Cardiac septum (tissue), 1 donor: ENCODE results near the gene KRT39. TPM values are rescaled to one million over a fixed set of nuclear protein-coding genes. Genes with fewer than 3 reads are reported as not detected.
"Not testable (repeated sequence)": the region's sequence is repeated elsewhere in the genome, so short reads cannot be mapped to it uniquely, and the experiment has no call there.

Experiments used
- DNase-seq: peaks from one replicate; pipeline ENCODE4 v3.0.0-alpha.2; 2020; ENCODE audit warnings: low spot score
- intact Hi-C: fragments of 100-400 bp; cut with DNase I; formaldehyde crosslinking; loops from one replicate; pipeline ENCODE4 v1.14.0; 2022
- long read RNA-seq: library from polyadenylated mRNA; unstranded; transcript quantifications from one replicate; pipeline ENCODE4 v2.0.0, GENCODE V29; 2021
- total RNA-seq: library from RNA; stranded (reverse); fragmentation: NEBNext Ultra II Directional; extraction: Animal tissue kit (Norgen Biotek cat#: 25700); gene quantifications from one replicate; pipeline ENCODE4 v1.2.1, GENCODE V29; 2021
- donor health status: DM: no; HTN: no; CAD: no.

The KRT39 gene
- not detected for total RNA-seq
- long read RNA-seq, result 0 reads

- intact Hi-C loops, result no loop called here
- no peak for DNase-seq
Observed at GRCh38 chr17:40966848-40967247, at the start of gene KRT39. KRT39 (minus strand) TSS chr17:40966948; CDS start chr17:40966856, 92 bp downstream.

DNA sequence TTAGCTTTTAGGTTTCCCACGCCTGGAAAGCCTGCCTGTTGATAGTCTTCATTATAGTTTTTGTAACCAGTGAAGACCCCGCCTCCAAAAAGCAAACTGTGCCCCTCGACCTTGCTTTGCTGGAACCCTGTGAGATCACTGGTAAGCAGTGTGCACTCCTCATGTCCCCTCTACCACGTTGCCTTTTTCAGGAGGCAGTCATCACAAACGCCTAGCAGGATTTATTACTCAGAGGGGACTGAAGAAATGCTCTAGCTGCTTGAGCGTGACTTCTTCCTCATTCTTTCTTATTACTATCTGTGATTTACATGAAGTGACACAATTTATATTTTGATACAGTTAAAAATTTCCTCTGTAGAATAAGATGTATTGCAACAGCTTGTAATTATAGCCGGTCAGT is 48.7 kb upstream of the KRT39 start:
- no peak for DNase-seq
- intact Hi-C loops, result no loop called here

DNA sequence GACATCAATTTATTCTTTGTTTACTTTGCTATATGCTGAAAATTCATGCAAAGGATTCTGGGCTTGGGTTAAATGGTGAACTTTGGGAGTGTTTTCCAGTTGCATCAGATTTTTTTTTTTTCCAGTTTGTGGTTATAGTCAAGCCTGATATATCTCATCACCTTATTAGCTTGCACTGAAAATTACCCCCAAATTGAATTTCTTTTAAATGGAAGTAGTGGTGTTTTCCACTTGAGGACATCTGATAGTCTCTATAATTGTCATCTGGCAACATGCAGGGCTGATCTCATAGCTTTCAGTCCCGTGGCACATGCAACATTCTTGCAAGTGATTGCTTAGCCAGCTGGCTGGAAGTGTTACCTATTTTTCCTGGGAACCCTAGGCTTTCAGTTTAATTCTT is 46.9 kb upstream of the KRT39 start:
- DNase-seq, result no peak

GRCh38 chr17:41013181-41013580 is 46.4 kb upstream of the KRT39 start:
- DNase-seq, result no peak
- intact Hi-C loops, result no loop called here

More for the DNA sequence above, 46.9 kb upstream of the KRT39 start:
- intact Hi-C loops, result no loop called here

GRCh38 chr17:41012326-41013120 is 45.8 kb upstream of the KRT39 start:
- intact Hi-C loops, result no loop called here
- no peak for DNase-seq

GRCh38 chr17:41010441-41010840 is 43.7 kb upstream of the KRT39 start:
- intact Hi-C loops, result no loop called here
- DNase-seq, result no peak

GRCh38 chr17:41009936-41010335 is 43.2 kb upstream of the KRT39 start:
- DNase-seq, result no peak
- intact Hi-C loops, result no loop called here

DNA sequence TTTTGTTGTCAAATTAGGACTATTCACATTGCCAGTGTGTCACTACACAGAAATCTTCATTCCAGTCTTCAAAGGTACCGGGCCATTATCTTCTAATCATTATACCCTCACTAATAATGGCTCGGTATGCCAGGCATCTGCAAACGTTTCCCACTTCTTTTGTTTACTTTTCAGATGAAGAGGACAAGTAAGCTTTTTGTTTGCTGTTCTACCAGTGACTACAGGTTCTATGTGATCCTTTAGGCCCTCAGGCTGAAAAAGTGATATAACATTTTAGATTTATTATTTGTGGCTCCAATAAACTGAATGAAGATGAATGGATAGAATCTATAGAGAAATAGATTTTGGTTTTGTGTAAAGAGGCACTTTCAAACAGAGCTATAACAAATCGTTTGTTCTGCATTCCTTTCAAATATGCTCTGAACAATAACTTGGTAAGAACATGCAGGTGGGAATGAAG is 42.6 kb upstream of the KRT39 start:
- no peak for DNase-seq
- intact Hi-C loops, result no loop called here

DNA sequence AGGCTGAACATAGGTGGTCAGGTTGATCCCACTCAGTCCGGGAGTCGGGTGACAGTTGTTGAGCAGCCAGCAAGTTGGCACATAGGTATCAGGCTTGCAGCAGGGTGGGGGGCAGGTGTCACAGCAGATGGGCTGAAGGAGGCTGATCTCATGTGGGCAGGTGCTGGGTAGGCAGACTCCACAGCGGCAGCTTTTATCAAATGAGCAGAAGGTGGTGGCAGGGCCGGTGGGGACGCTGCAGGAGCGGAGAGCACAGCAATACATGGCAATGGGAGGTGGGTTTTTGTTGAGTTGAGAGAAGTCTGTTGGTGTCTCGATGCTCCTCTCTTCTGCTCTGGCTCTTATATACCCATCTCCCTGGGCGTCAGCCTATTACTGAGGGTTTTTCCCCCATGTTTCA is 42.1 kb upstream of the KRT39 start, which contains the start of gene KRTAP3-1:
KRTAP3-1 (minus strand) TSS at position 318 of the 400 bp plus-strand sequence; CDS start at position 264, 54 bp downstream.
- DNase-seq, result no peak
- intact Hi-C loops, result no loop called here

DNA sequence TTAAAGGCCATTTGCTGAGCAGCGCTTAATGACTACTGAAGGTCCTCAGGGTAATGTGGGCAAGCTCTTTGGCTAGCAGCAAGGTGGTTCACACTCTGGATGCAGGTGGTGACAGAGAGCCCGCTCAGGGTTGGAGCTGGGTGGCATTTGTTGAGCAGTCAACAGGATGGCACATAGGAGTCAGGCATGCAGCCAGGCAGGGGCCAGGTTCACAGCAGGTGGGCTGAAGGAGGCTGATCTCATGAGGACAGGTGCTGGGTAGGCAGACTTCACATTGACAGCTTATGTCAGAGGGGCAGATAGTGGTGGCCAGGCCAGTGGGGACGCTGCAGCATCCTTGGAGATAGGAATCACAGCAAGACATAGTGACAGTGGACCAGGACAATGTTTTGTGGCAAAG is 37.6 kb upstream of the KRT39 start:
- no peak for DNase-seq
- intact Hi-C loops, result no loop called here

DNA sequence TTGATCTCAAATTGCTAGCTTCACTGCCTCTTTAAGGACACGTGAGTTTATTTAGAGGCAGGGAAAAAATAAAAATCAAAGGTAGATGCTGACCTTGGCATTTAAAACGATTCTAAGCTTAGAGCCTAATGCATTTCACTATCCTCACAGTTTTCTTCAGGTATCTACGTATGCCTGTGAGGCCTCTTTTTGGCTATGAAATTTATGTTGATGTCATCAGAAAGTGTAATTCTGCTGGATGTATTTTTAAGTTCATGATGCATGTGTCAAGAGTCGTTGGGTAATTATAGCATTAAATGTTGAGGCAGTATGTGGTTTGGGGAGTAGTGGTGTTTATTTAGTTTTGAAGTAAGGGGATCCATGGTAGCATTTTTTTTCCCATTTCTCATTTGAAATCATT is 37.2 kb upstream of the KRT39 start:
- DNase-seq, result no peak
- intact Hi-C loops, result no loop called here

GRCh38 chr17:41002814-41003213 is 36.1 kb upstream of the KRT39 start:
- DNase-seq, result no peak
- intact Hi-C loops, result no loop called here

GRCh38 chr17:41001795-41002194 is 35.0 kb upstream of the KRT39 start:
- intact Hi-C loops, result no loop called here
- no peak for DNase-seq

GRCh38 chr17:40999563-40999962 is 32.8 kb upstream of the KRT39 start, which contains the start of gene KRTAP3-2:
KRTAP3-2 (minus strand) TSS chr17:40999906; CDS start chr17:40999853, 53 bp downstream.
- intact Hi-C loops, result not testable (repeated sequence)

DNA sequence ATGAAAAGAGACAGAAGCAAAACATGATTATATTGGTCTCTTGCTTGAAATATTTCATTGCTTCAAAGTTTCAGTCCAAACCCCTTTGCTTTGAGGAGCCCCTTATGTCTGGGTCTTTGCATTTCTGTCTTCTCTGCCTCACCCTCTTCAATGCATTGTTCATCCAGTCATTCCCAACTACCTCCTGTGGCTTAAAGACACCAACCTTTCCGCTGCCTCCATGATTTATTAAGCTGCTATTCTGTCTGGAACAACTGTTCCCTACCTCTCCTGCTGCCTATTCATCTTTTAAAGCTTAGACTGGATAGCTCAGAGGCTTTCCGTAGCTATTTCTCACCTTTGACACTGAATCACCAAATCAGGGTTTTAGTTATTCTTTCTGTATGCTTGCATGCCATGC is 30.6 kb upstream of the KRT39 start:
- intact Hi-C loops, result no loop called here
- DNase-seq, result no peak

More at GRCh38 chr17:40999563-40999962, 32.8 kb upstream of the KRT39 start, which contains the start of gene KRTAP3-2:
- DNase-seq, result not testable (repeated sequence)

DNA sequence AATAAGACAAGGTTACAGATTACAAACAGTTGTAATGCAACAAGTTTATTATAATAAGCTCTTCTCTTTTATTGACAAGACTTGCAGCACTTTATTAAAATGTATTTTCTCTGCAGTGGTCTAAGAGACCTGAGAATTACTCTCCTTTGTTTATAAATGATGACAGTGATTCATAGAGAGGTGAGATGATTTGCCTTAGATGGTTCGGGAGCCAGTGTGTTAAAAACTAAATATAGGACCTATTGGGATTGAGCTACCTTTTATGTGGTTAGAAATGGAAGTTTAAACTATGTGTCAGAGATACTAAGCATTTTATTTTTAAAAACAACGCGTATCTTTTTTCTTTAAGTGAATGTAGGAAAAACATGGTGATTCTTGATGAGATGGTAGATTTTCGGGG is 30.1 kb upstream of the KRT39 start:
- DNase-seq, result no peak
- intact Hi-C loops, result no loop called here

DNA sequence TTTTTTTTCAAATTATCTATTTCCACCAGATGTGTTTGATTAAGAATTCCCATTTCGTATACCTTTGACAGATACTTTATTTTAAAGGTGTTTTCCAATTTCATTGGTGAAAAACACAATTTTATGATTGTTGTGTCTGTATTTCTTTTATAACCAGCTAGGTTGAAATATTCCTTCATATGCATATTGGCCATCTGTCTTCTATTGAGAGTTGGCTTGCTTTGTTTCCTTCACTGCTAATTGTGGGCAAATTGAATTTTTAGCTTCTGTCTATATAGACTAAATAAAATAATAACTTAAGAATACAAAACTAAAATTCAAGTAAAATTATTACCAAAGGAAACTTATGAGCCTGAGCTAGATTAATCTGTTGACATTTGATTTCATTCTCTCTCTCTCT is 28.4 kb upstream of the KRT39 start:
- intact Hi-C loops, result no loop called here
- DNase-seq, result no peak

DNA sequence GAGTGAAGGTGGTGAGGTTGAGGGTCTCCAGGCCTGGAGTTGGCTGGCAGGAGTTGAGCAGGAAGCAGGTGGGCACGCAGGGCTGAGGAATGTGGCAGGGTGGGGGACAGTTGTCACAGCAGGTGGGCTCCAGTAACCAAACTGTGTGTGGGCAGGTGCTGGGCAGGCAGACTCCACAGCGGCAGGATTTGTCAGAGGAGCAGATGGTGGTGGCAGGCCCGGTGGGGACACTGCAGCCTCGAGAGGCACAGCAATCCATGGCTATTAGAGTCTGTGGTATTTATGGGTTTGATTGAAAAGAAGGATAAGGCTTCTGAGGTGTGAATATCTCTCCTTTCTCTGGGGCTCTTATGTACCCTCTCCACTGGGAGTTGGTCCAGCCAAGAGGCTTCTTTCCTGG is 27.1 kb upstream of the KRT39 start, which contains the start of gene KRTAP3-3:
KRTAP3-3 (minus strand) TSS at position 326 of the 400 bp plus-strand sequence; CDS start at position 259, 67 bp downstream.
- intact Hi-C loops, result no loop called here

DNA sequence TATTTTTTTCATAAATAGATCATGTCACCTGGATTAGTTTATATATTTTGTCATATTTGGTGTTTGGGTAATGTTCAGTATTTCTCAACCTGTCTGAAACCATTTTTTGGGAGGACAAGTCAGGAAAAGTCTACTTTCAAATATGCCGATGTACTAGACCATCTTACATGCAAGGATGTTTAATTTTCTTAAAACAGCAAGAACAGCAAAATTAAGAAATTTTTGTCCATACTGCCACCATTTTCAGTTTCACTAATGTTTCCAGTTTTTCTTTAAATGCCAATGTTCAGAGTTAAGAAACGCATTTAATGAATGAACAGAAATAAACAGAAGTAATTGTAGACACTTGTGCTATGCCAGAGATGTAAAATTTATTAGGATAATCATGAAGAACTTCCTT is 26.3 kb upstream of the KRT39 start:
- intact Hi-C loops, result no loop called here
- no peak for DNase-seq

More for the DNA sequence above, 27.1 kb upstream of the KRT39 start, which contains the start of gene KRTAP3-3:
- no peak for DNase-seq

DNA sequence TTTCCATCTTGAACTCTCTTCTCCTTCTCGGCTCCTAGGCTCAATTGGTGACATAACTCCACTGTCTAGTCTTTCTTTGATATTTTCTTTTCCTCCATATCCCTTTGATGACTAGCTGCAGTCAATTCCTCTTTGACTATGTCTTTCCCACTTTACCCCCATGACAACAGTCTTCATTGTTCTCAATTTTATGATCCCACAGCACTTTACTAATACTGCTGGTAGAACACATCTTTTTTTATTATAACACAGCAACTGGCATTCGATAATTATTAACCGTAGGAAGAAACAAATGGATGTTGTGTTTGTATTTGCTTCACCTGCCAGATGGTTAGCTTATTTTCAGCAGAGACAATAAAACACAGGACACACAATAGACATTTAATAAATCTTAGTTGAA is 25.9 kb upstream of the KRT39 start:
- DNase-seq, result no peak
- intact Hi-C loops, result no loop called here

DNA sequence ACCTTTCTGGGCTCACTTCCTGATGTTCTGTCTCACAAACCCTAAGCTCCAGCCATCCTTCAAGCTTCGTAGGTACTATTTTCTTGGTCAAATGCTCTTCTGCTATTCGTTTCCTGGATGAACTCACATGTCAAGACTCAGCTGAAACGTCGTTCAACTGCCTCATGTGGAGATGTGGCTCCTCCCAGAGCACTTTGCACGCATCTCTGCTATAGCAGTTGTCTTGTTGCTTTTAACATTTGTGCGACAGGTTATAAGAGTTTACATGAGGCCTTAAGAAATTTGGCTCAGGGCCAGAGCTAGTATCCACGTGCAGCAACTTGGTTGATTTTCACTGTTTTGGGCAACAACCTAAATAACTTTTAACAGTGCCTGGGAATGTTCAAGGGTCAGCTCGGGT is 20.2 kb upstream of the KRT39 start:
- intact Hi-C loops, result no loop called here
- DNase-seq, result no peak
